ENCODE data around the gene MYO1G.

The MYO1G gene

DNA sequence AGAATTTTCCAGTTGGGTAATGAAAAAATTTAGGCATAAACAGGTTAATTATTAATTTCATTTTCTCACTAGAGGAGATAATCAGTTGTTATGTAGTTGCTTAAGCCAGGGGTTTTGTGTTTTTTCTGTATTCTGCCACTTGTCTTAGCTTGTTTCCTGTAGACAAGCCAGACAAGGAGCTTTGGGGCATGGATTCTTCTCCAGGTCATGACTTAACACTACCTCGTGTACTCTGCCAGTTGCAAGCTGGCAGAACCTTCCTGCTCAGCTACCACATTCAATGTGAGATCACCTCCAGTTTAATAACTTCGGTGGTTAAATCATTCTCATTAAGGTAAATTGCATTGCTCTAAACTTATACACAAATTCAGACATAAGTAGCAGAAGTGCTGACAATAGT, 23.0 kb upstream of the MYO1G start:
- Histone ChIP-seq H3K9me3 (ENCODE audit: control insufficient read depth, low read length) (no peaks in the 10 kb centered on the region), H3K4me2 (ENCODE audit: low read length, poor library complexity, severe bottlenecking) (no peak overlapping the region), H2BK15ac (ENCODE audit: low read depth, poor library complexity, severe bottlenecking) (no peak overlapping the region), H3K14ac (ENCODE audit: low read length in 2 of 2) (no peak overlapping the region), H4K91ac (ENCODE audit: low read length) (no peak overlapping the region), H2BK12ac (ENCODE audit: low read length in 2 of 2) (no peak overlapping the region), H2BK120ac (ENCODE audit: low read depth, low read length) (no peak overlapping the region), H3K4me1 (ENCODE audit: control insufficient read depth, insufficient read depth, low read depth, low read length) (peaks cover 4% of the 10 kb centered on the region), H3K4me3 (ENCODE audit: insufficient read depth in 1 of 2, low read depth in 1 of 2, low read length in 2 of 2) (peak overlapping the region in 1 of 2 experiments; percentile 89), H3K9ac (ENCODE audit: low read length) (peak overlapping the region; percentile 87), H3K23ac (ENCODE audit: low read length in 2 of 2) (no peak overlapping the region), H3K79me1 (replicated peaks; ENCODE audit: low read length, poor library complexity, severe bottlenecking) (peaks cover 18% of the 10 kb centered on the region), H3K27ac (ENCODE audit: low read length, poor library complexity, severe bottlenecking) (no peak overlapping the region), H2BK5ac (ENCODE audit: low read depth, low read length, poor library complexity, severe bottlenecking) (no peak overlapping the region), H4K8ac (ENCODE audit: low read length) (no peak overlapping the region), H2AK5ac (ENCODE audit: low read length, severe bottlenecking) (no peak overlapping the region), H3K27me3 (ENCODE audit: control insufficient read depth in 1 of 2, insufficient read depth in 1 of 2, low read length in 2 of 2) (no peaks in the 10 kb centered on the region), H3K18ac (ENCODE audit: low read depth in 1 of 2, low read length in 2 of 2) (no peak overlapping the region), H2AFZ (ENCODE audit: low read depth, low read length) (no peak overlapping the region), H3K36me3 (ENCODE audit: control insufficient read depth in 1 of 2, insufficient read depth in 2 of 2, low read depth in 1 of 2, low read length in 2 of 2) (peaks cover 11 to 13% of the 10 kb centered on the region in 2 experiments), H3K4ac (ENCODE audit: low read depth in 1 of 2, low read length in 2 of 2) (no peak overlapping the region)
- 100% methylated on average over 2 of the region's 2 CpGs for WGBS
- DNase-seq: no peak

- WGBS: 57% methylated on average over 10 of the region's 10 CpGs
- no peak overlapping the region for H4K91ac ChIP-seq (ENCODE audit: low read length)
Observed at GRCh38 chr7:45001138-45001694, 22.4 kb upstream of the MYO1G start.

DNA sequence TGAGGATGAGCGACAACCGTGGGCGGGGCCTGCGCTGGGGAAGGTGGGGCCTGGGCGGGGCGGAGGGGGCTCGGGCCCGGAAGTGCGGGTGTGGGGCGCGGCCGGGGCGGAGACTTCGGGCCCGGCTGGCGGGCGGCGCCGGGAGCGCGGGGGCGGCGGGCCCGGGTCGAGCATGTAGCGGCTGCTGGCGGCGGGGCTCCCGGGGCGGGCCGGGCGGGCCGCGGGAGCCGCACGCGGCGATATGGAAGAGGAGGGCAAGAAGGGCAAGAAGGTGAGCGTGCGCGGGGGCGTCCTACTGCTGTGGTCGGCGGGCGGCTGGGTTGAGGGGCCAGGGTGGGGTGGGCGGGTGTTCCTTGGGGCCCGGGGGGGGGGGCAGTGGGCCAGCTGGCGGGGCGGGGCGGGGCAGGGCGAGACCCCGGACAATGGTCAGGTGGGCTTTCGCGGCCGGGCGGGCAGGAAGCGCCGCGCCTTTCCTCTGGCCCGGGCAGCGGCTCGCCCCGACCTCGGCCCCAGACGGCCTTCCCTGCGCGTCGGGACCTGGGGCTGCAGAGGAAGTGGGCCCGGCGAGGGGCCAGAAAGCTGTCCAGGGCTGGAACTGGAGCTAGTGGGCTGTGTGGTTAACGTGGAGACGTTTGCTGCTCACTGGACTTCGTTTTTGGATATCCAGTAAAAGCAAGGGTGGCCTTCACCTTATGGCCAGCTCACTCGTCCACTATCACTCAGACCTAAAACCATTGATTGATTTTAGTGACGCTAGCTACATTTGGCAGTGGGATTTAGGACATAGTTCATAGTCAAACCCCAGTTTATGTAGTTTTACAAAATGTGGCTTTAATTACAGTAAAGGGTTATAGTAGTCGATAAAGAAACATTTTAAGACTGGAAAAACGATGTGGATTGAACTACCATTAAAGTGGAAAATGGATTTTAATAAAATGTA, 21.5 kb upstream of the MYO1G start, which contains the start of gene CCM2:
CCM2 (plus strand) TSS at position 109 of the 940 bp plus-strand sequence; CDS start at position 242, 133 bp downstream.
- Histone ChIP-seq H3K36me3 (ENCODE audit: control insufficient read depth in 1 of 2, insufficient read depth in 2 of 2, low read depth in 1 of 2, low read length in 2 of 2) (peaks cover 4% of the 10 kb centered on the region in 2 experiments), H4K8ac (ENCODE audit: low read length) (no peak within 1 kb of the TSS), H3K4ac (ENCODE audit: low read depth in 1 of 2, low read length in 2 of 2) (peak within 1 kb of the TSS in 1 of 2 experiments; percentile 93), H3K27me3 (ENCODE audit: control insufficient read depth in 1 of 2, insufficient read depth in 1 of 2, low read length in 2 of 2) (no peaks in the 10 kb centered on the region), H2BK15ac (ENCODE audit: low read depth, poor library complexity, severe bottlenecking) (peak within 1 kb of the TSS; percentile 89), H2BK12ac (ENCODE audit: low read length in 2 of 2) (peak within 1 kb of the TSS in 1 of 2 experiments; percentile 52), H3K4me2 (ENCODE audit: low read length, poor library complexity, severe bottlenecking) (peak within 1 kb of the TSS; percentile 83), H3K79me1 (replicated peaks; ENCODE audit: low read length, poor library complexity, severe bottlenecking) (peaks cover 12% of the 10 kb centered on the region), H3K14ac (ENCODE audit: low read length in 2 of 2) (peak within 1 kb of the TSS in 1 of 2 experiments; percentile 87), H2BK5ac (ENCODE audit: low read depth, low read length, poor library complexity, severe bottlenecking) (peak within 1 kb of the TSS; percentile 26), H3K4me1 (ENCODE audit: control insufficient read depth, insufficient read depth, low read depth, low read length) (peaks cover 4% of the 10 kb centered on the region), H4K91ac (ENCODE audit: low read length) (no peak within 1 kb of the TSS), H2AFZ (ENCODE audit: low read depth, low read length) (no peak within 1 kb of the TSS), H2AK5ac (ENCODE audit: low read length, severe bottlenecking) (no peak within 1 kb of the TSS), H3K9ac (ENCODE audit: low read length) (peak within 1 kb of the TSS; percentile 92), H3K27ac (ENCODE audit: low read length, poor library complexity, severe bottlenecking) (peak within 1 kb of the TSS; percentile 94), H3K23ac (ENCODE audit: low read length in 2 of 2) (peak within 1 kb of the TSS in 1 of 2 experiments; percentile 23), H3K18ac (ENCODE audit: low read depth in 1 of 2, low read length in 2 of 2) (peak within 1 kb of the TSS; percentile 38 to 84), H2BK120ac (ENCODE audit: low read depth, low read length) (no peak within 1 kb of the TSS), H3K4me3 (ENCODE audit: insufficient read depth in 1 of 2, low read depth in 1 of 2, low read length in 2 of 2) (peak within 1 kb of the TSS; percentile 84 to 89), H3K9me3 (ENCODE audit: control insufficient read depth, low read length) (no peaks in the 10 kb centered on the region)
- DNase-seq: peak; percentile 46
- WGBS: 2% methylated on average over 22 of the region's 77 CpGs

More at GRCh38 chr7:45001138-45001694, 22.4 kb upstream of the MYO1G start:
- H3K4me2 ChIP-seq (ENCODE audit: low read length, poor library complexity, severe bottlenecking): peak overlapping the region; percentile 64
- no peak overlapping the region for H2BK120ac ChIP-seq (ENCODE audit: low read depth, low read length)
- H4K8ac ChIP-seq (ENCODE audit: low read length): no peak overlapping the region
- peaks cover 9% of the 10 kb centered on the region in 2 experiments for H3K36me3 ChIP-seq (ENCODE audit: control insufficient read depth in 1 of 2, insufficient read depth in 2 of 2, low read depth in 1 of 2, low read length in 2 of 2)
- H3K9ac ChIP-seq (ENCODE audit: low read length): peak overlapping the region; percentile 87
- no peaks in the 10 kb centered on the region for H3K27me3 ChIP-seq (ENCODE audit: control insufficient read depth in 1 of 2, insufficient read depth in 1 of 2, low read length in 2 of 2)
- peak overlapping the region in 1 of 2 experiments; percentile 1 for H3K23ac ChIP-seq (ENCODE audit: low read length in 2 of 2)
- H2AK5ac ChIP-seq (ENCODE audit: low read length, severe bottlenecking): no peak overlapping the region
- peaks cover 18% of the 10 kb centered on the region for H3K79me1 ChIP-seq (replicated peaks; ENCODE audit: low read length, poor library complexity, severe bottlenecking)
- H2BK15ac ChIP-seq (ENCODE audit: low read depth, poor library complexity, severe bottlenecking): no peak overlapping the region
- H3K14ac ChIP-seq (ENCODE audit: low read length in 2 of 2): peak overlapping the region in 1 of 2 experiments; percentile 1
- peaks cover 4% of the 10 kb centered on the region for H3K4me1 ChIP-seq (ENCODE audit: control insufficient read depth, insufficient read depth, low read depth, low read length)
- peak; percentile 24 for DNase-seq
- no peak overlapping the region for H3K4ac ChIP-seq (ENCODE audit: low read depth in 1 of 2, low read length in 2 of 2)
- peak overlapping the region in 1 of 2 experiments; percentile 89 for H3K4me3 ChIP-seq (ENCODE audit: insufficient read depth in 1 of 2, low read depth in 1 of 2, low read length in 2 of 2)
- no peak overlapping the region for H3K18ac ChIP-seq (ENCODE audit: low read depth in 1 of 2, low read length in 2 of 2)
- H3K27ac ChIP-seq (ENCODE audit: low read length, poor library complexity, severe bottlenecking): no peak overlapping the region
- no peak overlapping the region for H2AFZ ChIP-seq (ENCODE audit: low read depth, low read length)
- no peak overlapping the region for H2BK5ac ChIP-seq (ENCODE audit: low read depth, low read length, poor library complexity, severe bottlenecking)
- no peak overlapping the region for H2BK12ac ChIP-seq (ENCODE audit: low read length in 2 of 2)
- H3K9me3 ChIP-seq (ENCODE audit: control insufficient read depth, low read length): no peaks in the 10 kb centered on the region

Data from mesenchymal stem cell (in vitro differentiated cells and primary cell).